K562 (cell line): ENCODE data around the gene ERAS. TPM values are rescaled to one million over a fixed set of nuclear protein-coding genes. Genes with fewer than 3 reads are reported as not detected.

Experiments used
- CTCF ChIP-seq, 3 experiments: IDR thresholded peaks in 2 of 3; conservative IDR thresholded peaks in 1 of 3; 2 replicates each; pipeline ENCODE4 v1.5.1; 2011 to 2012; ENCODE audit warnings: low read length in 3 of 3, mild to moderate bottlenecking in 3 of 3, control low read depth in 2 of 3, improper control_type of control experiment in 1 of 3, inconsistent platforms in 1 of 3, low read depth in 1 of 3, mixed read lengths in 1 of 3, moderate library complexity in 1 of 3; ENCODE audit not compliant: insufficient read depth in 2 of 3
- MLLT1 ChIP-seq, 2 experiments: fragments of 450-650 bp; IDR thresholded peaks; 2 replicates each; pipeline ENCODE4 v1.6.1; 2016
- THRB ChIP-seq: fragments of 450-650 bp; formaldehyde crosslinking; conservative IDR thresholded peaks from 2 replicates; pipeline ENCODE4 v1.4.0; 2022; ENCODE audit warnings: mild to moderate bottlenecking, missing genetic modification characterization
- ZNF354B ChIP-seq: fragments of 250-450 bp; sonication (Bioruptor Pico); IDR thresholded peaks from 2 replicates; pipeline ENCODE4 v1.4.0; 2020
- ZNF740 ChIP-seq, 3 experiments: fragments of 200-800 bp in 1 of 3; sonication (Bioruptor generic) in 1 of 3; sonication (generic) in 1 of 3; formaldehyde crosslinking in 1 of 3; IDR thresholded peaks; 2 replicates each; pipeline versions ENCODE4 v1.6.1 to v1.8.0; 2016 to 2022; ENCODE audit warnings: mild to moderate bottlenecking in 2 of 3, missing compliant biosample characterization in 2 of 3, missing genetic modification characterization in 2 of 3, missing genetic modification reagents in 1 of 3
- ZNF766 ChIP-seq: fragments of 200-800 bp; sonication (Bioruptor generic); conservative IDR thresholded peaks from 2 replicates; pipeline ENCODE4 v1.6.1; 2016; ENCODE audit warnings: missing genetic modification characterization, missing compliant biosample characterization
- ZNF77 ChIP-seq: fragments of 250-450 bp; sonication (Bioruptor Pico); IDR thresholded peaks from 2 replicates; pipeline ENCODE4 v1.5.0; 2020
- polyA plus RNA-seq, 8 experiments: library from polyadenylated mRNA; depleted of rRNA in 4 of 8; stranded (reverse) in 5 of 8; unstranded in 3 of 8; fragments of >200 nt; fragmentation: Nextera tagmentation in 2 of 8; fragmentation: Illumina TruSeq in 1 of 8; extraction: Ambion mirVana in 2 of 8; extraction: Trizol in 1 of 8; gene quantifications; 2 replicates each; pipeline versions ENCODE4 v1.2.1 to v1.2.3, GENCODE V29; 2011 to 2014; ENCODE audit warnings: inconsistent platforms in 1 of 8, missing spikeins in 1 of 8
- total RNA-seq, 7 experiments: library from RNA; depleted of rRNA in 6 of 7; stranded (reverse); fragments of >200 nt in 6 of 7; fragmentation: Illumina TruSeq in 2 of 7; extraction: Trizol in 2 of 7; gene quantifications; 2 replicates each; pipeline versions ENCODE4 v1.2.1 to v1.2.3, GENCODE V29; 2011 to 2021; ENCODE audit warnings: low replicate concordance in 1 of 7
- TF ChIP-seq, protein P1 (sequence below): fragments of 450-650 bp; formaldehyde crosslinking; IDR thresholded peaks from 2 replicates; pipeline ENCODE4 v1.4.0; 2020; ENCODE audit warnings: mild to moderate bottlenecking, moderate library complexity

Gene ERAS
- total and polyA plus RNA-seq, 9 of the 15 experiments (the other 6 are each of a cell fraction or from before 2014, with no cell fraction given) = 0.07 to 0.12 TPM; not detected in 7

DNA sequence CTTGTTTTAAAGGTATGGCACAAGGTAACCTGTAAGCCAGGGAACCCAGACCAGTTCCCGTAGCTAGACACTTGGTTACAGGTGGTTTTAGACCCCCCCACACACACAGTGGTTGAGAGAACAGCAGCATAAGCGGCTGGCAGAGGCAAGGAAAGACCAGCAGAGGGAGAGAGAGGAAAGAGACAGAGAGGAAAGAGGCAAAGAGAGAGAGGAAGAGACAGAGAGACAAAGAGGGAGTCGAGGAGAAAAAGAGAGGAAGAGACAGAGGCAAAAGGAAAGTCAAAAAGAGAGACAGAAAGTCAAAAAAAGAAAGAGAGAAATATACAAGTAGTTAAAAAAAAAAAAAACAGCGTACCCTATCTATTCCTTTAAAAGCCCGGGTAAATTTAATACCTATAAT is 28.6 kb downstream of the ERAS start (continued):
- TF ChIP-seq ZNF740 (CRISPR knock-in tag; IDR thresholded peaks at IDR 0.05) = peak; percentile 81
- TF ChIP-seq ZNF740 (tag; IDR thresholded peaks at IDR 0.05) = no peak
- TF ChIP-seq ZNF354B = no peak
- TF ChIP-seq ZNF77 (CRISPR knock-in tag) = no peak
- 0 out of 4 replicates have a peak, but pooled peaks of 1 of the 2 experiments have one; percentile 43 for TF ChIP-seq MLLT1 (IDR thresholded peaks at IDR 0.05)
- no peak for TF ChIP-seq ZNF766 (CRISPR knock-in tag)
- TF ChIP-seq, protein P1, sequence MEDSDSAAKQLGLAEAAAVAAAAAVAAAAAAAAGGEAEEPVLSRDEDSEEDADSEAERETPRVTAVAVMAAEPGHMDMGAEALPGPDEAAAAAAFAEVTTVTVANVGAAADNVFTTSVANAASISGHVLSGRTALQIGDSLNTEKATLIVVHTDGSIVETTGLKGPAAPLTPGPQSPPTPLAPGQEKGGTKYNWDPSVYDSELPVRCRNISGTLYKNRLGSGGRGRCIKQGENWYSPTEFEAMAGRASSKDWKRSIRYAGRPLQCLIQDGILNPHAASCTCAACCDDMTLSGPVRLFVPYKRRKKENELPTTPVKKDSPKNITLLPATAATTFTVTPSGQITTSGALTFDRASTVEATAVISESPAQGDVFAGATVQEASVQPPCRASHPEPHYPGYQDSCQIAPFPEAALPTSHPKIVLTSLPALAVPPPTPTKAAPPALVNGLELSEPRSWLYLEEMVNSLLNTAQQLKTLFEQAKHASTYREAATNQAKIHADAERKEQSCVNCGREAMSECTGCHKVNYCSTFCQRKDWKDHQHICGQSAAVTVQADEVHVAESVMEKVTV = 0 out of 2 replicates have a peak, but pooled peaks have one; percentile 12
- TF ChIP-seq CTCF (IDR thresholded peaks at IDR 0.05 in 2 of 3, conservative IDR thresholded peaks at IDR 0.05 in 1 of 3; ENCODE audit: insufficient read depth in 2 of 3, low read depth in 1 of 3, low read length in 3 of 3) = peak; percentile 28 to 47 (median 44); a peak in 5 of 6 replicates
- 0 out of 2 replicates have a peak, but pooled peaks have one; percentile 47 for TF ChIP-seq THRB (CRISPR knock-in tag)
